SHP77 (cell line): ENCODE results near the gene SLC35D2.
A peak's percentile ranks its signal among the peaks of the same experiment; 100 is the strongest.

Source experiments
- DNase-seq, 2 experiments: peaks; one replicate each; lab custom pipeline; 2025; lab: John Stamatoyannopoulos, UW

Gene SLC35D2

GRCh38 chr9:96383165-96383942, at the start of gene SLC35D2:
Gene SLC35D2, minus strand, starts transcription at chr9:96383711. Its CDS starts 77 bp downstream, at chr9:96383634.
- peak; percentile 16 to 44 for DNase-seq

- no peak for DNase-seq
Measured at GRCh38 chr9:96430377-96430776, 46.9 kb upstream of the SLC35D2 start.

GRCh38 chr9:96429732-96430131, 46.2 kb upstream of the SLC35D2 start:
- no peak for DNase-seq

- no peak for DNase-seq
Measured at GRCh38 chr9:96425500-96426169, 42.1 kb upstream of the SLC35D2 start.

GRCh38 chr9:96423985-96424336, 40.5 kb upstream of the SLC35D2 start:
- DNase-seq = no peak

- no peak for DNase-seq
Measured at GRCh38 chr9:96423322-96423984, 39.9 kb upstream of the SLC35D2 start.

- DNase-seq = peak in 1 of 2 experiments; percentile 10
Measured at GRCh38 chr9:96420468-96421219, 37.1 kb upstream of the SLC35D2 start.

- DNase-seq = no peak
Measured at GRCh38 chr9:96419691-96419969, 36.1 kb upstream of the SLC35D2 start.

- peak; percentile 74 to 88 for DNase-seq
Measured at GRCh38 chr9:96418920-96419690, 35.6 kb upstream of the SLC35D2 start.

GRCh38 chr9:96418083-96418919, 34.8 kb upstream of the SLC35D2 start, which contains the start of gene ZNF367:
Gene ZNF367, minus strand, starts transcription at chr9:96418370. Its CDS starts 338 bp downstream, at chr9:96418032.
- peak; percentile 92 to 97 for DNase-seq

GRCh38 chr9:96417661-96418082, 34.2 kb upstream of the SLC35D2 start:
- no peak for DNase-seq

GRCh38 chr9:96417051-96417586, 33.6 kb upstream of the SLC35D2 start:
- peak; percentile 70 to 77 for DNase-seq

GRCh38 chr9:96413302-96414221, 30.1 kb upstream of the SLC35D2 start:
- no peak for DNase-seq

GRCh38 chr9:96412174-96412913, 28.8 kb upstream of the SLC35D2 start:
- DNase-seq = no peak

- DNase-seq = no peak
Measured at GRCh38 chr9:96411129-96411838, 27.8 kb upstream of the SLC35D2 start.

GRCh38 chr9:96408409-96409280, 25.1 kb upstream of the SLC35D2 start:
- no peak for DNase-seq
